Embryonic facial prominence (tissue), 1 donor: Measurements from ENCODE around the gene TBC1D12.
"Not testable (repeated sequence)": the region's sequence is repeated elsewhere in the genome, so short reads cannot be mapped to it uniquely, and the experiment has no call there.

Source experiments
- DNase-seq: peaks from one replicate; pipeline ENCODE4 v3.0.0-alpha.2; 2016; ENCODE audit errors: extremely low spot score

TBC1D12 gene

GRCh38 chr10:94402204-94402842 is at the start of gene TBC1D12:
TSS of gene TBC1D12 (plus strand) at chr10:94402541. CDS start at chr10:94402614, 73 bp downstream.
- DNase-seq: peak; percentile 52

GRCh38 chr10:94353336-94353735 is 49.0 kb upstream of the TBC1D12 start:
- no peak for DNase-seq

GRCh38 chr10:94355841-94356240 is 46.5 kb upstream of the TBC1D12 start:
- DNase-seq: no peak

- no peak for DNase-seq
Observed at GRCh38 chr10:94357193-94357592, 45.1 kb upstream of the TBC1D12 start.

GRCh38 chr10:94358480-94358879 is 43.9 kb upstream of the TBC1D12 start:
- DNase-seq: no peak

- no peak for DNase-seq
Observed at GRCh38 chr10:94361171-94361794, 41.1 kb upstream of the TBC1D12 start.

GRCh38 chr10:94362360-94363250 is 39.7 kb upstream of the TBC1D12 start, which contains the start of gene NOC3L:
TSS of gene NOC3L (minus strand) at chr10:94362939. CDS start at chr10:94362838, 101 bp downstream.
- DNase-seq: peak; percentile 81

- no peak for DNase-seq
Observed at GRCh38 chr10:94363251-94363565, 39.1 kb upstream of the TBC1D12 start.

GRCh38 chr10:94364482-94364881 is 37.9 kb upstream of the TBC1D12 start:
- DNase-seq: no peak

GRCh38 chr10:94366382-94366781 is 36.0 kb upstream of the TBC1D12 start:
- no peak for DNase-seq

- no peak for DNase-seq
Observed at GRCh38 chr10:94370501-94370900, 31.8 kb upstream of the TBC1D12 start.

- DNase-seq: no peak
Observed at GRCh38 chr10:94375374-94375773, 27.0 kb upstream of the TBC1D12 start.

GRCh38 chr10:94376865-94377264 is 25.5 kb upstream of the TBC1D12 start:
- DNase-seq: no peak

- DNase-seq: no peak
Observed at GRCh38 chr10:94383530-94383929, 18.8 kb upstream of the TBC1D12 start.

- DNase-seq: not testable (repeated sequence)
Observed at GRCh38 chr10:94385733-94386132, 16.6 kb upstream of the TBC1D12 start.

GRCh38 chr10:94392117-94392516 is 10.2 kb upstream of the TBC1D12 start:
- DNase-seq: not testable (repeated sequence)

- no peak for DNase-seq
Observed at GRCh38 chr10:94397549-94398370, 4.6 kb upstream of the TBC1D12 start.

GRCh38 chr10:94398762-94399161 is 3.6 kb upstream of the TBC1D12 start:
- DNase-seq: no peak

GRCh38 chr10:94402843-94403379 is 570 bp downstream of the TBC1D12 start:
- DNase-seq: no peak

- DNase-seq: no peak
Observed at GRCh38 chr10:94403380-94404213, 1.3 kb downstream of the TBC1D12 start.

- no peak for DNase-seq
Observed at GRCh38 chr10:94405406-94405805, 3.1 kb downstream of the TBC1D12 start.
